ENCODE data around the gene ZNF335. TPM values are rescaled to one million over a fixed set of nuclear protein-coding genes. Genes with fewer than 3 reads are reported as not detected.

ZNF335 gene, protein sequence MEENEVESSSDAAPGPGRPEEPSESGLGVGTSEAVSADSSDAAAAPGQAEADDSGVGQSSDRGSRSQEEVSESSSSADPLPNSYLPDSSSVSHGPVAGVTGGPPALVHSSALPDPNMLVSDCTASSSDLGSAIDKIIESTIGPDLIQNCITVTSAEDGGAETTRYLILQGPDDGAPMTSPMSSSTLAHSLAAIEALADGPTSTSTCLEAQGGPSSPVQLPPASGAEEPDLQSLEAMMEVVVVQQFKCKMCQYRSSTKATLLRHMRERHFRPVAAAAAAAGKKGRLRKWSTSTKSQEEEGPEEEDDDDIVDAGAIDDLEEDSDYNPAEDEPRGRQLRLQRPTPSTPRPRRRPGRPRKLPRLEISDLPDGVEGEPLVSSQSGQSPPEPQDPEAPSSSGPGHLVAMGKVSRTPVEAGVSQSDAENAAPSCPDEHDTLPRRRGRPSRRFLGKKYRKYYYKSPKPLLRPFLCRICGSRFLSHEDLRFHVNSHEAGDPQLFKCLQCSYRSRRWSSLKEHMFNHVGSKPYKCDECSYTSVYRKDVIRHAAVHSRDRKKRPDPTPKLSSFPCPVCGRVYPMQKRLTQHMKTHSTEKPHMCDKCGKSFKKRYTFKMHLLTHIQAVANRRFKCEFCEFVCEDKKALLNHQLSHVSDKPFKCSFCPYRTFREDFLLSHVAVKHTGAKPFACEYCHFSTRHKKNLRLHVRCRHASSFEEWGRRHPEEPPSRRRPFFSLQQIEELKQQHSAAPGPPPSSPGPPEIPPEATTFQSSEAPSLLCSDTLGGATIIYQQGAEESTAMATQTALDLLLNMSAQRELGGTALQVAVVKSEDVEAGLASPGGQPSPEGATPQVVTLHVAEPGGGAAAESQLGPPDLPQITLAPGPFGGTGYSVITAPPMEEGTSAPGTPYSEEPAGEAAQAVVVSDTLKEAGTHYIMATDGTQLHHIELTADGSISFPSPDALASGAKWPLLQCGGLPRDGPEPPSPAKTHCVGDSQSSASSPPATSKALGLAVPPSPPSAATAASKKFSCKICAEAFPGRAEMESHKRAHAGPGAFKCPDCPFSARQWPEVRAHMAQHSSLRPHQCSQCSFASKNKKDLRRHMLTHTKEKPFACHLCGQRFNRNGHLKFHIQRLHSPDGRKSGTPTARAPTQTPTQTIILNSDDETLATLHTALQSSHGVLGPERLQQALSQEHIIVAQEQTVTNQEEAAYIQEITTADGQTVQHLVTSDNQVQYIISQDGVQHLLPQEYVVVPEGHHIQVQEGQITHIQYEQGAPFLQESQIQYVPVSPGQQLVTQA (N-terminal part only)
- total RNA-seq (2022; extraction: Qiagen RNA extraction), result 5.9 to 9.5 TPM (median 9.1 TPM) in 5 replicates

GRCh38 chr20:45971675-45972499, at the start of gene ZNF335:
TSS of gene ZNF335 (minus strand) at chr20:45972203. CDS start at chr20:45971410, 793 bp downstream.

DNA sequence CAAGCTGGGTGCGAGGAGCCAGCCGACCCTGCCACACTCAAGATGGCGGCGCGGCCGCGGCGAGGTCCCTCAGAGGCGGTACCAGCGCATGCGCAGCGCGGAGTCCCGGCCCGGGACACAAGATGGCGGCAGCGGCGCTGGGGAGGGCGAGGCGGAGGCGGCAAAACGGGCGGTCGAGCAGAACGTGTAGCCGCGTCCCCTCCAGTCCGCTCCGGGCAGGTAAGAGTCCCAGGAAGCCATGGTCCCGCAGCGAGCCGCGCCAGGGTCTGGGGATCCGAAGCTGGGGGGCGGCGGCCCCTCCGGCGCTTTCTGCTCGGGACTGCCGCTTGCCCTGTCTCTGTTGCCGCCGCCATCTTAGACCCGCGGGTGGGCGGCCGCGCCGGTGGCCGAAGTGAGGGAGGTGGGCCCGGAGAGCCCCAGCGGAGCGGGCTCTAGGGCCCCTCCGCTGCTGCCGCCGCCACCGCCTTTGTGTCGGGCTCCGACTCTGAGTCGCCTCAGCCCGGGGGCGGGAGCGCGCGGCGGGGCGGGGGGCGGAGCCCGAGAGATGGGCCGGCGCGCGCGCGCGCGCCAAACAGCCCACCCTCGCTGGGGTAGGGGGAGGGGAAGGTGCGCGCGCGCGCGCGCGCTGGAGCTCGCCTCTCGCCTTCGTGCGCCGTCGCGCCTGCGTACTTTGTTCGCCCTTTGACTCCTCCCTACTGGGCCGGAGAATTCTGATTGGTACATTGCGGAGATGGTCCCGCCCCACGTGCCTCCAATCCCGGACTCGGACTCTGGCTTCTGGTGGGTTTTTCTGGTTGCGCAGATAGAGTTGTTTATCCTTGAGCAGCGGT, 37.2 kb downstream of the ZNF335 start, which contains the start of gene PCIF1:
Gene PCIF1 (plus strand): TSS at position 98 of the 830 bp plus-strand sequence. CDS start 4,317 bp downstream, outside the sequence.

GRCh38 chr20:45911486-45912343, 60.3 kb downstream of the ZNF335 start, which contains the start of gene PLTP:
TSS of gene PLTP (minus strand) at chr20:45912155. CDS start at chr20:45911452, 703 bp downstream.

Other genes with a start within 250 kb of the ZNF335 start
- not detected in 5 replicates for gene SPINT4, start 249.9 kb downstream of the ZNF335 start, total RNA-seq (2022; extraction: Qiagen RNA extraction)
- gene WFDC3, start 180.3 kb downstream of the ZNF335 start, total RNA-seq (2022; extraction: Qiagen RNA extraction), result 0.29 to 0.48 TPM in 2 of 5 replicates, not detected in the others
- 31.5 to 36.3 TPM (median 35.0 TPM) in 5 replicates for gene DNTTIP1, start 180.2 kb downstream of the ZNF335 start, total RNA-seq (2022; extraction: Qiagen RNA extraction)
- 220 to 247 TPM (median 230 TPM) in 5 replicates for gene UBE2C, start 159.6 kb downstream of the ZNF335 start, total RNA-seq (2022; extraction: Qiagen RNA extraction)
- gene TNNC2, start 144.9 kb downstream of the ZNF335 start, total RNA-seq (2022; extraction: Qiagen RNA extraction), result 0.12 to 0.29 TPM in 2 of 5 replicates, not detected in the others
- 7.7 to 11.6 TPM (median 9.4 TPM) in 5 replicates for gene SNX21, start 138.4 kb downstream of the ZNF335 start, total RNA-seq (2022; extraction: Qiagen RNA extraction)
- 16.6 to 18.0 TPM (median 16.9 TPM) in 5 replicates for gene ACOT8, start 114.8 kb downstream of the ZNF335 start, total RNA-seq (2022; extraction: Qiagen RNA extraction)
- gene ZSWIM3, start 114.6 kb downstream of the ZNF335 start, total RNA-seq (2022; extraction: Qiagen RNA extraction), result 1.4 to 1.9 TPM (median 1.6 TPM) in 5 replicates
- gene ZSWIM1, start 91.0 kb downstream of the ZNF335 start, total RNA-seq (2022; extraction: Qiagen RNA extraction), result 5.1 to 7.0 TPM (median 6.9 TPM) in 5 replicates
- 0.34 to 0.57 TPM (median 0.49 TPM) in 4 of 5 replicates, not detected in the other for gene SPATA25, start 84.6 kb downstream of the ZNF335 start, total RNA-seq (2022; extraction: Qiagen RNA extraction)
- gene NEURL2, start 81.0 kb downstream of the ZNF335 start, total RNA-seq (2022; extraction: Qiagen RNA extraction), result 0.64 to 1.2 TPM (median 0.97 TPM) in 5 replicates
- 87.0 to 127 TPM (median 115 TPM) in 5 replicates for gene CTSA, start 80.9 kb downstream of the ZNF335 start, total RNA-seq (2022; extraction: Qiagen RNA extraction)
- gene PLTP, start 60.0 kb downstream of the ZNF335 start, total RNA-seq (2022; extraction: Qiagen RNA extraction), result 1.6 to 1.8 TPM (median 1.6 TPM) in 5 replicates
- 24.6 to 32.6 TPM (median 31.8 TPM) in 5 replicates for gene PCIF1, start 37.5 kb downstream of the ZNF335 start, total RNA-seq (2022; extraction: Qiagen RNA extraction)
- gene MMP9, start 36.7 kb upstream of the ZNF335 start, total RNA-seq (2022; extraction: Qiagen RNA extraction), result 0.21 to 0.66 TPM (median 0.38 TPM) in 5 replicates
- gene SLC12A5, start 57.0 kb upstream of the ZNF335 start, total RNA-seq (2022; extraction: Qiagen RNA extraction), result 13.5 to 16.4 TPM (median 13.9 TPM) in 5 replicates
- gene NCOA5, start 117.8 kb upstream of the ZNF335 start, total RNA-seq (2022; extraction: Qiagen RNA extraction), result 17.6 to 27.3 TPM (median 22.9 TPM) in 5 replicates
- gene CD40, start 146.1 kb upstream of the ZNF335 start, total RNA-seq (2022; extraction: Qiagen RNA extraction), result 3.5 to 3.8 TPM (median 3.6 TPM) in 5 replicates